NCI-H1436 treated with DMSO at 0.1 percent for 48 hours (cell line): ENCODE data around the gene COL13A1.

Experiments
- DNase-seq: peaks from one replicate; lab custom pipeline; 2025; lab: John Stamatoyannopoulos, UW

Gene COL13A1

DNA sequence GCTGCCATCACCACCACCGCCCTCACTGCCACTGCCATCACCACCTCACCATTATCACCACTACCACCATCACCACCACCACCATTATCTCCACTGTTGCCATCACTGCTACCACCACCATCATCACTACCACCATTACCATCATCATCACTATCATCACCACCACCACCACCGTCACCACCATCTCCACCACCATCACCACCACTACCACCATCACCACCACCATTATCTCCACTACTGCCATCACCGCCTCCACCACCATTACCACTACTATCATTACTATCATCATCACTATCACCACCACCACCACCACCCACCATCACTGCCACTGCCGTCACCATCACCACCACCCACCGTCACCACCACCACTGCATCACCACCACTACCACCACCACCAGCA lies 9.9 kb upstream of the COL13A1 start:
- no peak for DNase-seq

DNA sequence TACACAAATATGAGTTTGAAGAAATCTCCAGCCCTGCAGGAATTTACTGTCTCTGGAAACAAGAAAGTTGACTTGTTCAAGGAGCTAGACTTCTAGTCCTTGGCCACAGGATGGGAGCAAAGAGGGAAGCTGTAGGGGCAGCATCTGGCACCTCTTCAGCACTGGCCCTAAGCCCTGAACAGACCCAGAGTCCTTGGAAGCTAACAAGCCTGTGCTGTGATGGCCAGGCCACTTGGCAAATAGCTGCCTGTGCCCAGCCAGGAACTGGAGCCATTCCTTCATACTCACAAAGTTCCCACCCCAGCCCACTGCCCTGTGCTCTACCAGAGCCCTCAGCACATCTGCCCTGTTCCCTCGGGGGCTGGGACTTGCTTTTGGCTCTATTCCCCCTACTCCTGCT lies 9.4 kb upstream of the COL13A1 start:
- DNase-seq: no peak

DNA sequence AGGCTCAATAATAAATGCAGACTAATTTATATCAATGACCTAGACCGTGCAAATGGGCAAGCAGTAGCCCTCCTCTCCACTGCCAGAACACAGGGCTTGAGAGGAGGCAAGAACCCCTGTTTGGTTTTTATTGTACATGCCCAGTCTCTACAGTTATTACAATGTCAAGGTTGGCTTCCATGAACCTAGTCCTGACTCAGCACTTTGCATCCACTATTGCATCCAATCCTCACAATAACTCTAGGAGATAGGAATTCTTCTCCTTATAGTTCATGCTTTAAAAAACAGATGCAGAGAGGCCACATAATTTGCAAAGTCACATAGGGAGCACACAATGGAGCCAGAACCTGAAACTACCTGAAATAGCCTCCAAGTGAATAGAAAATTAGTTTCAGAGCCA lies 7.0 kb upstream of the COL13A1 start:
- DNase-seq: no peak

DNA sequence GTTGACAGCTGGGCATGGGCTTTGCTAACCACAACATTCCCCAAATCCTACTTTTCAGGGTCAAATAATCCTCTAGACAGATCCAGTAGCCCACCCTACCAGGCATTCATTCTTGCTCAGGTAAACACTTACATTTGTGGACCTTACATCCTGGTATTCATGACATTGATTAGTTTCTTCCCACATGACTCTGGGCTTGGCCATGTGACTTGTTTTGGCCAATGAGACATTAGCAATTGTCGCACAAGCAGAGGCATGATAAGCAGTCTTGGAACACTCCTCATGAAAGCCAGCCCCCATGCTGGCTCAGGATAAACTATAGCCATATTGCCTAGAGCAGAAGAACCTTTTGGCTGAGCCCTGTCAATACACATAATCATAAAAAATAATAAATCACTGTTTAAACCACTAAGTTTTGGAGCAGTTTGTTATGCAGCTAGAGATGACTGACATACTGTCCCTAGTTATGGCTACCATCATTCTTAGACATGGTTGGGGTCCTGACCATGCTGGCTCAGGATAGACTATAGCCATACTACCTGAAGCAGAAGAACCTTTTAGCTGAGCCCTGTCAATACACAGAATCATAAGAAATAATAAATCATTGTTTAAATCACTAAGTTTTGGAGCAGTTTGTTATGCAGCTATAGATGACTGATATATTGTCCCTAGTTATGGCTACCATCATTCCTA lies 6.3 kb upstream of the COL13A1 start:
- no peak for DNase-seq

DNA sequence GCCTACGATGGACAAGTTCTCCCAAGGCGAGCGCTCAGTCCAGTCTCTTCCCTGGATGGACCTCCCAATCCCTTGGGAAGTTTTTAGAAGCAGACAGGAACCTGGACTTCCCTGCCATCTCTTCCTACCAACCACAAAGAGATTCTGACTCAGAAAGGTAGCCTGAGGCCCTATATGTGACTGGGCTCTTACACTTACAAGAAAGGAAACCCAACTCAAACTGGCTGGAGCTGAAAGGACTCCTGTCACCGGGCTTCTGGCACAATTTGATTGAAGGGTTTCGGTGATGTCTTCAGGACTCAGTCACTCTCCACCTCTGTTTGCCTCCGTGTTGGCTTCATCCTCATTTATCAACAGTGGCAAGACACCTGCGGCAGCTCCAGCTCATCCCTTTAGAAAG lies 3.7 kb upstream of the COL13A1 start:
- DNase-seq: no peak

DNA sequence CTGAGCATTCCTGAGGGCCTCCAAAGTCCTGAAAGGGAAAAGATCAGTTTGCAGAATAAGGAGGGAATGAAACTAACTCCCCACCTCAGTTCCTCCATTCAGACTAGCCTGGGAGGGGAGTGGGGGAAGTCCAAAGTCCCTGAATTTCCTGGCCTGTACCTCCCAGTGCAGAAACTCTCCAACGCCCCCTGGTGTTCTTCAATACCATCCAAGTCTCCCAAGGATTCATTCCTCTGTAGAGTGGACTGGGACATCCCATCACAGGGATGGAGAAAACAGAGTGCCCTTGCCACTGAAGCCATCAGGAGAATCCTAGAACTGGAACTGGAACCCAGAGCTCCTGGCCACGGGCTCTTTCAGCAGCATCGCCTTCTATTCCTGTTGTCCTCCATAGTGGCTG lies 1.6 kb upstream of the COL13A1 start:
- DNase-seq: no peak

DNA sequence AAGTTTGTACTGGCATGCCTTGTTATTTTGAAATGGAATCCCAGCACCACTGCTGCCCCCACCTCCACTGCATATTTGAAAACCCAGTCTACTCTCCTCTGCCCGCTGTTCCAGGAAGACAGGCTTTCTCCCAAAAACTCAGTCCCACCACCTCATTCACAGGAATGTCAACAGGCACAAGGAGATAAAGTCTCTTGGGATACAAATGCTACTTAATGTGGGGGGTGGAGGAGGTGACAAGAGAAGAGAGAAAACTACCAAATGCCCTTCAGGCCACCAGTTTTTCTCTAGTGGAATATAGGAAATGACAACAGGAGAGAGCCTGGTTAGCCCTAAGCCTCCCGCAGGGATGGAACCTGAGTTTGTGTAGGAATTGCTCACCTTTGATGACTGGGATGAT lies 1.0 kb upstream of the COL13A1 start:
- DNase-seq: no peak

DNA sequence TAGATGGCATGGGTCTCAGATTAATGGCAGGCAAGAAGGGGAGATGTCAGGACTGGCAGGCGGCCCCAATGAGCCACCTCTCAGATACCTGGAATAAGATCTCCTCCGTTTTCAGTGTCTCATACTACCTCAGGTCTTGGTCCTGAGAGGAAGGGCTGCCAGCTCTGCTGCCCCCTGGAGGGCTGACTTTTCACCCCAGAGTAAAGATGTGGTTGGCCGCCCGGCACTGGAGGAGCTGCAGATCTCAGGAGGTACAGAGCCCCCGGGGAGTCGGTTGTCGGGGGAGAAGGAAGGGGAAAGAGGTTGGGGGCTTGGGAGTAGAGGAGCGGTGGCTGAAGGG lies 642 bp upstream of the COL13A1 start:
- no peak for DNase-seq

DNA sequence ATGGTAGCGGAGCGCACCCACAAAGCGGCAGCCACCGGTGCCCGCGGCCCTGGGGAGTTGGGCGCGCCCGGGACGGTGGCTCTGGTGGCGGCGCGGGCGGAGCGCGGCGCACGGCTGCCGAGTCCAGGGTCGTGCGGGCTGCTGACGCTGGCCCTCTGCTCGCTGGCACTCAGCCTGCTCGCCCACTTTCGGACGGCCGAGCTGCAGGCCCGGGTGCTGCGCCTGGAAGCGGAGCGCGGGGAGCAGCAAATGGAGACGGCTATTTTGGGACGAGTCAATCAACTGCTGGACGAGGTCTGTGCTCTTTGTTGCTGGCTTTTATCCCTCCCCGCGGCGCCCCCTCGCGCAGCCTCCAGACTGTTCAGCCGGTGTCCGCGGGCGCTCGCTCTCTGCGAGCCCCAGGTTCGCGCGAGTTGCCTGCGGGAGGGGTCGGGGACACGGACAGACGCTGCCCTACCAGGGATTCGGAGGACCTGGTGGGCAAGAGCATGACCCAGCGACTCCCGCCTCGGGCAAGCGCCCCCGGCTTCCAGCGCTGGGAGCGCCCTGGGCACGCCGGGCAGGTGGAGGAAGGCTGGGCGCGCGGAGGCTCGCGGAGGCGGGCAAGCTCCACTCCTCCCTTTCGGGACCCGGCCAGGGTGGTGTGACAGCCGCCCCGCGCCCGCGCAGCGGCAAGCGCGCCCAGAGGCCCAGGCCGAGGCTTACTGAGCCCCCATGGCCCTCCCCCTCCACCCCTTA lies 887 bp downstream of the COL13A1 start:
- no peak for DNase-seq

DNA sequence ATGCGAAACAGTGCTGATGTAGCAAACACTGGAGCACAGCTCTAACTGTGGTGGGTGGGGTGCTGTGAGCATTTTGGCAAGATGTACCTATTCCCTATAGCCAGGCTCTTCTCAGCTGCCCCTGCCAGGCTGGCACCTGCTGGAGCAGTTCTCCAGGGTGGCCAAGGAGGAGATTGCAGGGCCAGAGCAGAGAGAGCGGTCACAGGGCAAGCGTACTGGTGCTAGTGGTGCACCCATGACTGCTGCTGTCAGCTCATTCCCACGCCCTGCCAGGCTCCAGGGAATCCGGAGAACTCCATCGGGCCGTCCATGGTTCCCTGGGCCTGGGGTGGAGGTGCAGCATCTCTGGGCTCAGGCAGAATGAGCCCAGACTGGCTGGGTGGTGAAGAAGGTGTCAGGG lies 2.1 kb downstream of the COL13A1 start:
- DNase-seq: no peak

DNA sequence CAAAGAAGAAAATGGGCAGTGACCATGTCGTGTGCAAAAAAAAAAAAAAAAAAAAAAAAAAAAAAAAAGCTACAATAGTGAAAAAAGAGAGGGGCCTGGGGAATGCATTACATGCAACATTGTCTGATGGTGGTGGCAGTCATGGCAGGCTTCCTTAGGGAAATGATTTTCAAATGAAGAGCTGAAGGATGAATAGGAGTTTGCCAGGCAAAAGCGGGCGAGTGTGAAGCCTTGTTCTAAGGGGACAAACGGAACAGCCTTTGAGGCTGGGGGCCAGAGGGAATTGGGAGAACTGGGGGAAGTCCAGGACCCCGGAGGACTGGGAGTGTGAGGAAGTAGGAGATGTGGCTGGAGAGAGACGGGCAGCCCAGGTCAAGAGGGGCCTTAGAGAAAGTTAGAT lies 3.1 kb downstream of the COL13A1 start:
- no peak for DNase-seq

DNA sequence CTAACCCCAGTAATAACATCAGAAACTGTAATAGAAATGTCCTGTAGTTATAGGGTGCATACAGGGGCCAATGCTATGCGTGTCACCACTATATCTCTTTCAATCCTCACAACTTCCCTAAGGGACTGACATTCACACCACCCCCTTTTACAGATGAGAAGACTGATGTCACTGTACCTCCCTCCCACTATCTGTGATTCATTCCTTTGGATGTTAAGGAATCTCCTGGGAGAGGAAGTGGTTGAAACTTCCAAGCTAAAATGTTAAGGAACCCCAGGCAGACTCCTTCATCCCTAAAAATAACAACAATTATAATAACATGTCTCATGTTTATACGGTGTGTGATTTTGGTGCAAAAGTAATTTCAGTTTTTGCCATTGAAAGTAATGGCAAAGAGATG lies 5.4 kb downstream of the COL13A1 start:
- DNase-seq: no peak

DNA sequence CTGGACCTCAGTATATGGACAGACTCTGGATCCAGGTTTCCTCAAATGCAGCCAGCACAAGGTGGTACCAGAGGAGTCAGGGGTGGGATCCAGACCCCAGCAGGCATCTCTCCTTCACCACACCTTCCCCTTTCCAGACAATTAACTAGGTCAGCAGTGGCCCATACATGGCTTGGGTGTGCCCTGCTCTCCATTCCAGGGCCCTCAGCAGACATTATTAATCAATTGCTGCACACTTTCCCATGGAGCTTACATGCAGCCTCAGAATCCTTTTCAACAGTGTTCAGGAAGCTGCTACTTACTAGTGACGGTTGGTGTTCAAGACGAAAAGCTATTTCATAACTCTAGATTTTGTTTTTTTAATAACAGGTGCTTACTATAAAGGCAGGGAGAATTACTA lies 6.0 kb downstream of the COL13A1 start:
- no peak for DNase-seq

DNA sequence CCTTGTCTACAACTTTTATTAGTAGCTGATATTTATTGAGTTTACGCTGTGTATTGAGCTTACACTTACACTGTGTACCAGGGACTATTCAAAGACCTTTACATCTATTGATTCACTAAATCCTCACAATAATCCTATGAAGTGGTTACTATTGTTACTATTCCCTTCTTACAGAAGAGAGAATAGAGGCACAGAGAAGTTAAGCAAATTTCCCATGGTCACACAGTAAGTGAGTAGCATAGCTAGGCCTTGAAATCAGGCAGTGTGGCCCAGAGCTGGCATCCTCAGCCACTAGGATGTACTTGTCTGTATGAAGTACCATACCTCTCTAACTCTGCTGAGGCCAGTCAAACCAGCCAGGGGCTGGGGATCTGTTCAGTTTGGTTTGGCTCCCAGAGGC lies 7.6 kb downstream of the COL13A1 start:
- DNase-seq: no peak

DNA sequence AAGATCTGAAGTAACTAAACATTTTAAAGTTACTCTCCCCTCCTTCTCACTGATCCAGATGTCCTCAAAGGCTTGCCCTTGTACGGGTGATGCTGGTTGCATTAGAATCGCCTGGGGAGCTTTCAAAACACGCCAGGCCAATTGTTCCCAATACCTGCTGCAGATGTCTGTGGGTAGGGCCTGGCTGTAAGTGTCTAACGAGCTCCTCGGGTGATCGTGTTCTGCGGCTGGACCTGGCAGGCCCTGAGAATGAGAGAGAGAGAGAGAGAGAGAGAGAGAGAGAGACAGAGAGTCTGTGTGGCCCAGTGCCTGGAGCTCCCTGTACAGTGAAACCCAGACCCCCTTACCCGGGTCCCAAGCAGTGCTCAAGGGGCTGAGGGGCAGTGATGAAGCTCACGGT lies 8.4 kb downstream of the COL13A1 start:
- DNase-seq: no peak

DNA sequence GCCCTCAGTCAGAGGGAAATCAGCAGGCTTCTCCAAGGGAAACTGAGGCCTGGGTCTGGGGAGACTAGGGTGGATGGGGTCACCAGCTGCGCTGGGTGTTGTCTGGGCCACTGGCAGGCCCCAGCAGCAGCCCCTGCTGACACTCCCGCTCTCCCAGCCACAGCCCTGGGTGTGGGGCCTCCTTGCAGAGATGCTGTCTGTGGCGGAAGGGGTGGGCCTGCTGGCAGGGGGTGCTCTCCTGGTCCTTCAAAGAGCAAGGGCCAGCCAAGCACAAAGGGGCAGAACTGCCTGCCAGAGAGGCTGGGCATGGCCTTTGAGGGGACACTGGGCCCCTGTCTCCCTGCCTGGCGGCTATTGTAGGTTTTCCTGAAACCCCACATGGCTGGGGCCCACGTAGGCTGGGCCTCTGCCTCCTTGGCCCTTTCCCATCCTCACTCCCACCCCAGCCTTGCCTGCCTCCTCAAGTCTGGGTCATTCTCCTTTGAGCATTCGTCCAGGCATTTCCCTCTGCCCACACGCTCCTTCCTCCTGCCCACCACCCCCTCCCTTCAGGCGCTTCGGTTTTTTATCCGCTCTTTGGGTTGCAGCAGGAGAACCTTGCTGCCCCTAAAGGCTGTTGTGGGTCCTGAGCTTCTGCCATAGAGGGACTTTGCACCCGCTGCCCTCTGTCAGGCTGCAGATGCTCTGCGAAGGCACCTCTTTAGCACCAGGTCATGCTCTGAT lies 9.1 kb downstream of the COL13A1 start:
- DNase-seq: no peak

DNA sequence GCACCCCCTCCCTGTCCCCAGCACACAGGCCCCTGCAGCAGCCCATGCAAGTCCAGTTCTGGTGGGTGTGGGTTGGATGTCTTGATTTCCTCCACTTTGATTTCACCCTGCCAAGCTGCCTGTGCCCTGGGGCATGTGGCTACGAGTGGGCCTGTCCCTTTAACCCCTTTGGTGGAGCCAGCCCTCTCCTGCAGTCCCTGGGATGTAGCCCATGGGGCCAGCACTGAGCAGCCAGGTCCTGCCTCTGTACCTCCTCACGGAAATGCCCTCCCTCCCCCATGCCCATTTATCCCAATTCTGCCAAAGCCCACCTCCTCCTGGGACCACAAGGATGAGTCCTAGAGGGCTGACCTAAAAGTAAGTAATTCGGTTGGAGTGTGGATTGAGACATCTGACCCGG lies 11.9 kb downstream of the COL13A1 start:
- DNase-seq: no peak

DNA sequence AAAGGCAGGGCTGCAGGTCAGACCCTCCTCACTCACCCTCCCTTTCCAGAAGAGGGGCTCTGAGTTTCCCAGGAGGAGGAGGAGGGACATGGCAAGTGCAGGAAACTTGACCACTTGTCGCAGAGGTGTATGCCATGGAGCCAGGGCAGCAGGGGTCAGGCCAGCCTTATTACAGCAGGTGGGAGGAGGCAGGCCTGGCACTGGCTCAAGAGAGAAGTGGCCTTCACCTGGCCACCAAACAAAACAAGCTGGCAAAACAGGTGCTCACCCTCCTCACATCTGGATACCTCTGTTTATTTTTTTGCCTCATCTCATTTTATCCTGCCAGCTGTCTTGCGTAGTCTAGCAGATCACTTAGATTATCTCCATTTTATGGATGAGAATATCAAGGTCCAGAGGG lies 12.5 kb downstream of the COL13A1 start:
- DNase-seq: no peak

DNA sequence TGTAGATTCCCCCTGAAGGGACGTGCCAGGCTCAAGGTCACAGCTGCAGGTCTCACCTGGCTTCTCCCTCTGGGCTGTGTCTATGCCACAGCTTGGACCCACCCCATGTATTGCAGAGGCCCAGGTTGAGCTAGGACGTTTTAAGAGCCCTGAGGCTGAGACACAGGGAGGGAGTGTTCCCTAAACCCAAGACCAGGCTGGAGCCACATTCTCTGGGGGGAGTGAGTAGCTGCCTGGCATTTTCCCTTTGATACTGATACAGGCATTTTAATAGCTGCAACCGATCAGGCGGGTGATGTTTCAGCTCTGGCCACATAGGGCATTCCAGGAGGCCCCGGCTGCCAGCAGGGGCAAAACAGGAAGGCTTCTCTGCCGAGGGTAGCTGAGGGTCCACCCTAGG lies 13.4 kb downstream of the COL13A1 start:
- no peak for DNase-seq

DNA sequence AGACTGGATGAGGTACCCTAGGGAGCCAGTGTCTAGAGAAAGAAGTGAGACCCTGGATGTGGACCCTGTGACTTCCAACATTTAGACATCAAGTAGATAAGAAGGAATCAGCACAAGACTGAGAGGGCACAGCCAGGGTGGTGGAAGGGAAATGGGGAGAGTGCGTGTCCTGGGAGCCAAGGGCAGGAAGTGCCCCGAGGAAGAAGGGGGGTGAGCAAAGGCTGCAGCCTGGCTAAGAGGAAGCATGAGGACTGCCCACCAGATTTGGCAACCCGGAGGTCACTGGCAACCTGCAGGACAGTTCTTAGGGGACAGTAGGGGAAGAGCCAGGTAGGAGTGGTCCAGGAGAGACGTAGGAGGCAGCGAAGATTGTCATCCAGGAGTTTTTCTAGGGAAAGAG lies 14.8 kb downstream of the COL13A1 start:
- DNase-seq: no peak

DNA sequence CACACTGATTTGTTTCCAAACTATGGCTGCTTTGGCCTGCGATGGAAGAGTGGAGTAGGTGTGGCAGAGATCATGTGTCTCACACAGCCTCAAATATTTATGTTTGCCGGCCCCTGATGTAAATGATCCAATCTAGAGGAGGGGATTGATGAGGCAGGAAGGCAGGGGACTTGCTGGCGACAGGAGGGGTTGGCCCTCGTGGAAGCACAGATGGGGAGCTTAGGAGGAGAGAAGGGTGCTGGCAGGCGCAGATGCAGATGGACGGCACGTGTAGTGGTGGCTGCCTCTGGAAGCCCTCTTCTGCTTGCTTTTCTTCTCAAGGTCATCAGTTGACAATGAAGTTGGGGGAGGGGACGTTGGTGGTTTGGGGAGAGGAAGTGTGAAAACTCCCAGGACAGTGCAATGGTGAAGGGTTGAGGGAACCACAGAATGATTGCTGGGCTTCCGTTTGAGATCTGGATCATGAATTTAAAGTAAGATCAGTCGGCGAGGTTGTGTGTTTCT lies 15.4 kb downstream of the COL13A1 start:
- no peak for DNase-seq

DNA sequence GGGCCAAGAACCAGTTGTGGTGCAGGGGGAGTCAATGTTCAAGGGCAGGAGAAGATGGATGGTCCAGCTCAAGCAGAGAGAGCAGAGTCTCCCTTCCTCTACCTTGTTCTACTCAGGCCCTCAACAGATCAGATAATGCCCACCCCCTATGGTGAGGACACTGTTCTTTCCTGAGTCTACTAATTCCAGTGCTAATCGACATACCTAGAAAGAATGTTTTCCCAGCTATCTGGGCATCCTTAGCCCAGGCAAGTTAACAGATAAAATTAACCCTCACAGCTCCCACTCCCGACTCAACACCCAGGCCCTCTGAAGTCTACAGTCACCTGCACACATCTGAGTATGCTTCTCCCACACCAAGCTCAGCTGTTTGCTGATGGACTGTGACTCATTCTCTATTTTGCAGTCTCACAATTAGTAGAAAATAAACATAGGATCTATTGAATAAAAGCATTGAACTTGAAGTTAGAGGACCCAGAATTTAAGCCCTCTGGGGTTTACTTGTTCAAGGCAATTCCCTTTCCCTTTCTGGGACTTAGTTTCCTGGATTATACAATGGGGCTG lies 17.1 kb downstream of the COL13A1 start:
- no peak for DNase-seq
